GM21576 (cell line): Measurements from ENCODE around the gene EHMT1.
"Not testable (repeated sequence)": the region's sequence is repeated elsewhere in the genome, so short reads cannot be mapped to it uniquely, and the experiment has no call there.

ENCODE experiments used
- ATAC-seq: cut with Tn5 transposase; IDR thresholded peaks from one replicate; pipeline ENCODE4 v1.9.1; 2021; ENCODE audit warnings: mild to moderate bottlenecking, moderate library complexity; ENCODE audit not compliant: unreplicated experiment

Gene EHMT1

GRCh38 chr9:137590123-137590468 lies 28.7 kb upstream of the EHMT1 start:
- ATAC-seq, result no peak

GRCh38 chr9:137590469-137591383 lies 28.1 kb upstream of the EHMT1 start, which contains the start of gene ZMYND19:
Gene ZMYND19 (minus strand): TSS chr9:137590512. CDS start chr9:137590263, 249 bp downstream.
- peak; percentile 75 for ATAC-seq

DNA sequence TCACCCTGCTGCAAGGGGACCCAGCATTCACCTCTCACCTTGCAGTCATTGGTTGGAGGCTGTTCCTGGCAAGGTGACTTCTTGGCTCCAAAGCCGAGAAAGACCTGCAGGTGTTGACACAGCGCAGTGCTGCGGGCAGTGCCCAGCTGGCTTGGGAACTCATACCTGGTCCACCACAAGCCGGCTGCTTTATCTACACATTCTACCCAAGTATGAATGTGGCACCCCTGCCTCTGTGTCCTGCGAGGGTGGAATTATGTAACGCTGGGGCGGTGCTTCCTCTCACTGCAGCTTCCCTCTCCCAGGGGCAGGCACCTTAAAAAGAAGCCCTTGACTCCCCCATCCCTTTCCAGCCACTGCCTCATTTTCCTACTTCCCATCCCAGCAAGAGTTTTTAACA lies 26.0 kb upstream of the EHMT1 start:
- no peak for ATAC-seq

DNA sequence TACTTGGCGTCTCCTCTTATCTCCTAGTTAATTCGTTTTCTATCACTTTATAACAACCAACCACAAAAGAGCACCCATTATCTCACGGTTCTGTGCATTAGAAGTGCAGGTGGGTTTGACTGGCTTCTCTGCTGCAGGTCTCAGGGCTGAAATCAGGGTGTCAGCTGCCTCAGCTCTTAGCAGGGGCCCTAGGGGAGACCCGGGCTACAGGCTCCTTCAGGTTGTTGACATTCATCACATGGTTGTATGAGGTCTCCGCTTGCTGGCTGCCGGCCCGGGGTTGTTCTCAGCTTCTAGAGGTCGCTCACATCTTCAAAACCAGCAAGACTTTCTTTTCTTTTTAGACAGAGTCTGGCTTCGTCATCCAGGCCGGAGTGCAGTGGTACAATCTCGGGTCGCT lies 25.6 kb upstream of the EHMT1 start:
- ATAC-seq, result no peak

GRCh38 chr9:137596577-137596976 lies 22.2 kb upstream of the EHMT1 start:
- not testable (repeated sequence) for ATAC-seq

- ATAC-seq, result no peak
These were observed 19.9 kb upstream of the EHMT1 start for GRCh38 chr9:137598943-137599342.

DNA sequence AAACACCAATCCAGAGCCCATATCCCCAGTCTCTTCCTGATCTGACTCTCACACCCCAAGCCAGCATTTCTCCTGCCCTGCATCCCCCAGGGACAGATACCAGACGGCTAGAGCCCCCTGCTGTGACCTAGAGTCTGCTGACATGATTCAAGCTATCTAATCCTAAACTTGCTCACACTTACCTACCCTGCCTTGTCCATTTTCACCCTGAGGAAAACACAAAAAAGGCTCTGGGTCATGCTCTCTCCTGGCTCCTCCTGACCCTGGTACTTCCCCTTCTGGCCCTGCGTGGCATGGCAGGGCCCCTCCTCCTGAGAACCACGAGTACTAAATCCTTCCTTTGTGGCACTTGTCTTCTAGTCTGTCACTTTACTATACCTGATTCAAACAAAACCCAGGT lies 16.1 kb upstream of the EHMT1 start:
- no peak for ATAC-seq

DNA sequence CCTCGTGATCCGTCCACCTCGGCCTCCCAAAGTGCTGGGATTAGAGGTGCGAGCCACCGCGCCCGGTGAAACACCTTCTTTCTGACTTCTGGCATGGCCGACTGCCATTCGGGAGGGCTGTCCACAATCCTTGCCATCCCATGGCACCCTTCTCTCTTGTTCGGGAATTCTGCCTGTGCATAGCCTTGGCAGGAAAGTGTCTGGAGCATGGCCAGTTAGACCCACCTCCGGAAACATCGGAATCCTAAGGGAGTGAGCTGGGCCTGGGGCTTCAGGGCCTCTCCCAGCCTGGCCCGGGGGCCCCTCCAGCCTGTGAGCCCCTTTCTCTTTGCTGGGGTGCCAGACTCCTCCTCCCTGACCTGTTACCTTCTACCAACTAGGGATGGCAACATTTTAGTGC lies 14.9 kb upstream of the EHMT1 start:
- ATAC-seq, result no peak

DNA sequence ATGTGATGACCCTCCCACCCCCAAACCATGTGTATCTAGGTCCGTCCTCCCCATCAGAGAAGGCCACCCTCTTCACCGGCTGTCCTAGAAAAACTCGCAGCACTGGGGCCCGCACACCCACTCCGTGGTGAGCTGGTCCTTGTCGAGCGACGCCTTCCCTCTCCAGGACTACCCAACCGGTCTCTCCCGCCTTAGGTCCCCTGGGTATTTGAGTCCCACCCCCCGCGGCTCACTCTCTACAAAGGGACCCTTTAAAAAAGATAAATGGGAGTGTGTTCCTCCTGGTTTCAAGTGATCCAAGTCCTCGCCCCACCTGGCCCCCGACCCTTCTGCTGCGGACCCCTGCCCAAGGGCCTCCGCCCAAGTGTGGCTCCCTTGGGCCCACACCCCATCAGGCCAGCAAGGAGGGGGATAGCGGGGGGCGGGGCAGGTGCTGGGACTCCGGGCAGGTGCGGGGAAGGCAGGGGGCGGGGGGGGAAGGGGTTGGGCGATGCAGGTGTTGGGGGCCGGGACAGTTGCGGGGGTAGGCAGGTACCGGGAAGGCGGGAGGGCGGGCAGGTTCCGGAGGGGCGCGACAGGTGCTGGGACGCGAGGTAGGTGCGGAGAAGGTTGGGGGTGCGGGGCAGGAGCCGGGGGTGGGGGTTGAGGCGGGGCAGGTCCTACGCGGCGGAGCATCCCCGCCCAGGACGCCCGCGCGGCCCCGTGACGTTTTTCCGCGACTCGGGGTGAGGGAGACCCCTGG lies 14.3 kb upstream of the EHMT1 start:
- ATAC-seq, result no peak

GRCh38 chr9:137605121-137606004 lies 13.4 kb upstream of the EHMT1 start, which contains the start of gene ARRDC1:
Gene ARRDC1 (plus strand): TSS chr9:137605686. CDS start chr9:137605718, 32 bp downstream.
- peak; percentile 72 for ATAC-seq

- peak; percentile 16 for ATAC-seq
These were observed 12.7 kb upstream of the EHMT1 start for GRCh38 chr9:137606005-137606621.

DNA sequence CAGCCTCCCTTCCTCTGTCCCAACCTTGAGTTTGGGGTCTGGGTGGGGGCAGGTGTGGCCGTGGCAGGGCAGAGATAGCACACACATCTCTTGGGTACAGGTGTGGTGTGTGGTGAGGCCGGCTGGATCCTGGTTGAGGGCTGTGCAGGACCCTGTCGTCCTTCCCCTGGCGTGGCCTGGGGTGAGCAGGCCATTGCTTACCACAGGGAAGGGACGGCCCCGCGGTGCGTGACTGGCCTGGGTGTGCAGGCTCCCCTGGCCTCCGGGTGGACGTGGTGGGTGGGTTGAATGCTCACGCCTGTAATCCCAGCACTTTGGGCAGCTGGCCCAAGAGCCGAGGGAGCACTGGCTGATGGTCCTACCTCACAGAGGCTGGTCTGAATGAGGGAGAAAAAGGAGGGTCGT lies 12.1 kb upstream of the EHMT1 start:
- ATAC-seq, result no peak

GRCh38 chr9:137607141-137607857 lies 11.5 kb upstream of the EHMT1 start:
- ATAC-seq, result no peak

DNA sequence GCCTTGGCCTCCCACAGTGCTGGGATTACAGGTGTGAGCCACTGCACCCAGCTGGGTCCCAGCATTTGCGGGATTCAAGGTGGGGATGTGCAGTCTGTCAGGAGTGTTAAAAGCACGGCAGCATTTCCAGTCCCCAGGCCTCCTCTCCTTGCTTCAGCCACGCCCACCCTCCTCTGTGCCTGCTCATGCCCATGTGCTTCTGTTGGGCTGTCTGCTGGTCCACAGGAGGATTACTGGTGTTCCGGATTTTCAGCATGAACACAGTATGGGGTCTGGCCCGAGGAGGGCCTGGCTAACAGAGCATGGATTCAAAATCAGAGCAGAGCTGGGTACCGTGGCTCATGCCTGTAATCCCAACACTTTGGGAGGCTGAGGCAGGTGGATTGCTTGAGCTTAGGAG lies 7.9 kb upstream of the EHMT1 start:
- ATAC-seq, result no peak

DNA sequence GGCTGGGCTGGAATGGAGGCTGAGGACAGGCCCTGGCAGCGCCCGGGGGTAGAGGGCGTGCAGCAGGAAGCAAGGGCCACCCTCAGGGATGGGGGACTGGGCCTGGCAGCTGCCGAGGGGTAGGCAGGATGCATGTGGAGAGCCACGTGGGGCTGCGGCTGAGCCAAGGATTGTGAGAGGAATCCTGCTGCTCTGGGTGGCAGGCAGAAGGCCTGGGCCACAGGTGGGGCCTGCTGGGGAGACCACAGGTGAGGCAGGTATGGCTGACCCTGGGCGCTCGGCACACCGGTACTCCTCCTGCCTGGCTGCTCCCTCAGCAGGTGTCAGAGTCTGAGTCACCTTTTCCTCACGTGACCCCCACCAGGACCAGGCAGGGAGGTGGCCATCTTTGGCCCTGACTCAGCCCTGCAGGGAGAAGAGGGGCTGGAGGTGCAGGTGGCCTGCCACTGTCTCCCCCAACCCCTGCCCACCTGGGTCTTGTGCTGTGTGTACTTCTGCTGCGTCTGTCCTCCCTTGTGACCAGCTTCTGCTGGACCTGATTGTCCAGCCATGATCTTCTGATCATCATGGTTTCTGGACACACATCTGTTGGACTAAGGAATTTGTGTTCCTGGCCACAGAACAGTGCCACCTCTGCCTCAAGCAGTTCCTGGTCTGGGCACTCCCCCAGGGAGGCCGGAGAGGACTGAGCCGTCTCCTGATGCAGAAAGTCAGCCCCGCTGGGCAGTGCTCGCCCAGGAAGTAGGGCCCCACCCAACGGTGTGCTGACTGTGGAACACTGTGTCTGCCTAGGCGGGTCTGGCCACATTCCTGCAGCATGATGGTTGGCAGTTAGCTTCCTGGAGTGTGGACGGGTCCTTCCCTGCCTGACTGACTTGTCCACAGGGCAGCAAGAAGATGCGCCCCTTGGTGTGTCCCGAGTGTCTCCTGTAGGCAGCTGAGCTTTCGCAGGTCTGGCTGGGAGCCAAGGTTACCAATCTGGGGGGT lies 6.9 kb upstream of the EHMT1 start:
- no peak for ATAC-seq

GRCh38 chr9:137612741-137613142 lies 6.1 kb upstream of the EHMT1 start:
- ATAC-seq, result no peak

DNA sequence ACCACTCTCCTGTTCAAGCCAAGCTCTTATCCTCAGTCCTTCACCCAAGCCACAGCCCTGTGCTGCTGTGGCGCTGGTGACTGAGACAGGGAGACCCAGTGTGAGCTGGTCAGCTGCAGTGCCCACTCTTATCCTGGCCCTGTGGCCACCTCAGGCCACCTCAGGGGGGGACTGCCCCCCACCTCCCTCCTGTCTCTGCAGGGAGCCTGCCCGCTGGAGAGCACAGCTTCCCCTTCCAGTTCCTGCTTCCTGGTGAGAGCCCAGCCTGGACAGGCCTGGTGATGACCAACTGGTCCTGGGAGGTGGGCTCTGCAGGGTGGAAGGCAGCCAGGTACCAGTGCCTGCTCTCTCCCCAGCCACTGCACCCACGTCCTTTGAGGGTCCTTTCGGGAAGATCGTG lies 5.5 kb upstream of the EHMT1 start:
- no peak for ATAC-seq

GRCh38 chr9:137613738-137614523 lies 4.9 kb upstream of the EHMT1 start:
- no peak for ATAC-seq
